Measurements from ENCODE around the gene PCDHGA2.
"Not testable (repeated sequence)": the region's sequence is repeated elsewhere in the genome, so short reads cannot be mapped to it uniquely, and the experiment has no call there.

The PCDHGA2 gene

DNA sequence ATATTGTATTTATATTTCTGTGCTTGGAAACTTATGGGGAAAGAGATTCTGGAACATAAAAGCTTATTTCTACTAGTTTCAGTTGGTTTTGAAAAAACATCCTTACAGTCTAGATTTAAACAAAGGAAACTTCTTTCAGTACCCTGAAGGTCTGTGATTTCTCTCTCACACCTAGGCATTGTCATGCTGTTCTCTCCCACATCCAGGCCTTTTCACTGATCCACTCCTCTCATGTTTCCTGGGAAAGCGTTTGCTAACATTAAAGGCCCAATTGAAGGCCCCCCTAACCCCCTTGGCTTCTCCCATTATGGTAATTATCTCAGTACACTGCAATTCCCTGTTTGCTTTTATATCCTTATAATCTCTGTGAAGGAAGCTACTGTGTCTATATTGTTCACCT lies 4.2 kb downstream of the PCDHGA2 start:
- in situ Hi-C loops (cut with HindIII; ENCODE audit: low sequenced_read_pairs) = loop anchor here (5.0 kb wide), 1 partner anchor 85 kb away; no protein-coding TSS in a partner anchor
- no peak overlapping the region for H3K4me3 ChIP-seq (ENCODE audit: low read depth, low read length)
- TF ChIP-seq, protein P1, sequence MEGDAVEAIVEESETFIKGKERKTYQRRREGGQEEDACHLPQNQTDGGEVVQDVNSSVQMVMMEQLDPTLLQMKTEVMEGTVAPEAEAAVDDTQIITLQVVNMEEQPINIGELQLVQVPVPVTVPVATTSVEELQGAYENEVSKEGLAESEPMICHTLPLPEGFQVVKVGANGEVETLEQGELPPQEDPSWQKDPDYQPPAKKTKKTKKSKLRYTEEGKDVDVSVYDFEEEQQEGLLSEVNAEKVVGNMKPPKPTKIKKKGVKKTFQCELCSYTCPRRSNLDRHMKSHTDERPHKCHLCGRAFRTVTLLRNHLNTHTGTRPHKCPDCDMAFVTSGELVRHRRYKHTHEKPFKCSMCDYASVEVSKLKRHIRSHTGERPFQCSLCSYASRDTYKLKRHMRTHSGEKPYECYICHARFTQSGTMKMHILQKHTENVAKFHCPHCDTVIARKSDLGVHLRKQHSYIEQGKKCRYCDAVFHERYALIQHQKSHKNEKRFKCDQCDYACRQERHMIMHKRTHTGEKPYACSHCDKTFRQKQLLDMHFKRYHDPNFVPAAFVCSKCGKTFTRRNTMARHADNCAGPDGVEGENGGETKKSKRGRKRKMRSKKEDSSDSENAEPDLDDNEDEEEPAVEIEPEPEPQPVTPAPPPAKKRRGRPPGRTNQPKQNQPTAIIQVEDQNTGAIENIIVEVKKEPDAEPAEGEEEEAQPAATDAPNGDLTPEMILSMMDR (IDR thresholded peaks at IDR 0.05; ENCODE audit: low read depth, low read length, missing control alignments) = no peak
- DNase-seq (ENCODE audit: low read depth) = no peak

DNA sequence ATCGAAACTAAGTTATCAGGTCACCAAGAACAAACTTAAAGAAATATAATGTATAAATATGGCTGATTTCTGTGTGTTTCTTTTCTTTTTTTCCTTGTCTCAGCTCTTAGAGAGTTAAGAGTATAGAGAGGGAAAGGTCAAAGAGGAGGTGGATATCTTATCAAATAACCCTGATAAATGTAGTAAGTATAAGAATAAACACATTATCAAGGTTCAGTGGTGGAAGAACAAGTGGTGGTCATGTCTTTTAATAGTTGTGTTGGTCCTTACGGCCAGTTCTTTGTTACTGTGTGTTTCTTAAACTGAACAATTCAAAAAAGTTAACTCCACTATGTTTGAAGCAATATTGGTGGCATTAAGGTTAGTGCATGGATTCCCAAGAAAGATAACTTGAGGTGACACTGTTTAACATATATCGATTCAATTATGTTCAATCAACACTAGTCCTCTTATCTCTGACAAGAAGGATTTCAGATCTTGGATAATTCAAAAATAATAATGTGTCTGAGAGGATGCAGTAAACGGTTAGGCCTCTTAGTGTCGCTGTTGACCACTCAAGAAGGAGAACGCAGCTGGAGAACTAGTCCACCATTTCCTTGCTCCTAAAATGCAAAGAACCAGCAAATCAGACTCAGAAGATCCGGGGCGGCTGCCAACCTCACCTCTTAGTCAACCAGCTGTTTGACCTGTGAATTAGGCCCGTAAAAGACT lies 4.8 kb downstream of the PCDHGA2 start, which contains the start of gene PCDHGA3:
PCDHGA3 (plus strand) TSS at position 588 of the 711 bp plus-strand sequence. CDS start 205 bp downstream, outside the sequence.
- in situ Hi-C loops (cut with HindIII; ENCODE audit: low sequenced_read_pairs) = loop anchor here (5.0 kb wide), 1 partner anchor 84 kb away; no protein-coding TSS in a partner anchor
- peak within 1 kb of the TSS; percentile 30 for H3K4me3 ChIP-seq (ENCODE audit: low read depth, low read length)
- TF ChIP-seq, protein P1 (IDR thresholded peaks at IDR 0.05; ENCODE audit: low read depth, low read length, missing control alignments) = peak; percentile 34
- peak; percentile 26 for DNase-seq (ENCODE audit: low read depth)

DNA sequence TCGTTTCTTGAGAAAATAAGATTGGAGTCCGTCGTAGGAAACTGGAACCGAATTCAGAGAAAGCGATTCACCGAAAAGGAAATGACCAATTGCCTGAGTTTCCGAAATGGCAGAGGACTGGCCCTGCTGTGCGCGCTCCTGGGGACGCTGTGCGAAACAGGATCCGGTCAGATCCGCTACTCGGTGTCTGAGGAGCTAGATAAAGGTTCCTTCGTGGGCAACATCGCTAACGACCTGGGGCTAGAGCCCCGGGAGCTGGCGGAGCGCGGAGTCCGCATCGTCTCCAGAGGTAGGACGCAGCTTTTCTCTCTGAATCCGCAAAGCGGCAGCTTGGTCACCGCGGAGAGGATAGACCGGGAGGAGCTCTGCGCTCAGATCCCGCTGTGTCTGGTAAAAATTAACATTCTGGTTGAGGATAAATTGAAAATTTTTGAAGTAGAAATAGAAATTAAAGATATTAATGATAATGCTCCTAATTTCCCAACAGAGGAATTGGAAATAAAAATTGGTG lies 5.4 kb downstream of the PCDHGA2 start:
- DNase-seq (ENCODE audit: low read depth) = no peak
- in situ Hi-C loops (cut with HindIII; ENCODE audit: low sequenced_read_pairs) = loop anchor here (5.0 kb wide), 1 partner anchor 83 kb away; no protein-coding TSS in a partner anchor
- peak overlapping the region; percentile 30 for H3K4me3 ChIP-seq (ENCODE audit: low read depth, low read length)
- TF ChIP-seq, protein P1 (IDR thresholded peaks at IDR 0.05; ENCODE audit: low read depth, low read length, missing control alignments) = no peak

DNA sequence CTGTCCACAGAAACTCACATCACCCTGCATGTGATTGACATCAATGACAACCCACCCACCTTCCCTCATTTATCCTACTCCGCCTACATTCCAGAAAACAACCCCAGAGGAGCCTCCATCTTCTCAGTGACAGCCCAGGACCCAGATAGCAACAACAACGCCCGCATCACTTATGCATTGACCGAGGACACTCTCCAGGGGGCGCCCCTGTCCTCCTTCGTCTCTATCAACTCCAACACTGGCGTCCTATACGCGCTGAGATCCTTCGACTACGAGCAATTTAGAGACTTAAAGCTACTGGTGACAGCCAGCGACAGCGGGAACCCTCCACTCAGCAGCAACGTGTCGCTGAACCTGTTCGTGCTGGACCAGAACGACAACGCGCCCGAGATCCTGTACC lies 6.8 kb downstream of the PCDHGA2 start:
- TF ChIP-seq, protein P1 (IDR thresholded peaks at IDR 0.05; ENCODE audit: low read depth, low read length, missing control alignments) = no peak
- DNase-seq (ENCODE audit: low read depth) = no peak
- H3K4me3 ChIP-seq (ENCODE audit: low read depth, low read length) = no peak overlapping the region
- in situ Hi-C loops (cut with HindIII; ENCODE audit: low sequenced_read_pairs) = no loop called here

DNA sequence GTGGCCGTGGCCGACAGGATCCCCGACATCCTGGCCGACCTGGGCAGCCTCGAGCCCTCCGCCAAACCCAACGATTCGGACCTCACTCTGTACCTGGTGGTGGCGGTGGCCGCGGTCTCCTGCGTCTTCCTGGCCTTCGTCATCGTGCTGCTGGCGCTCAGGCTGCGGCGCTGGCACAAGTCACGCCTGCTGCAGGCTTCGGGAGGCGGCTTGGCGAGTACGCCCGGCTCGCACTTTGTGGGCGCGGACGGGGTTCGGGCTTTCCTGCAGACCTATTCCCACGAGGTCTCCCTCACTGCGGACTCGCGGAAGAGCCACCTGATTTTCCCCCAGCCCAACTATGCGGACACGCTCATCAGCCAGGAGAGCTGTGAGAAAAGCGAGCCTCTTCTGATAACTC lies 7.5 kb downstream of the PCDHGA2 start:
- H3K4me3 ChIP-seq (ENCODE audit: low read depth, low read length); DNase-seq (ENCODE audit: low read depth); in situ Hi-C loops (cut with HindIII; ENCODE audit: low sequenced_read_pairs): not testable (repeated sequence)

DNA sequence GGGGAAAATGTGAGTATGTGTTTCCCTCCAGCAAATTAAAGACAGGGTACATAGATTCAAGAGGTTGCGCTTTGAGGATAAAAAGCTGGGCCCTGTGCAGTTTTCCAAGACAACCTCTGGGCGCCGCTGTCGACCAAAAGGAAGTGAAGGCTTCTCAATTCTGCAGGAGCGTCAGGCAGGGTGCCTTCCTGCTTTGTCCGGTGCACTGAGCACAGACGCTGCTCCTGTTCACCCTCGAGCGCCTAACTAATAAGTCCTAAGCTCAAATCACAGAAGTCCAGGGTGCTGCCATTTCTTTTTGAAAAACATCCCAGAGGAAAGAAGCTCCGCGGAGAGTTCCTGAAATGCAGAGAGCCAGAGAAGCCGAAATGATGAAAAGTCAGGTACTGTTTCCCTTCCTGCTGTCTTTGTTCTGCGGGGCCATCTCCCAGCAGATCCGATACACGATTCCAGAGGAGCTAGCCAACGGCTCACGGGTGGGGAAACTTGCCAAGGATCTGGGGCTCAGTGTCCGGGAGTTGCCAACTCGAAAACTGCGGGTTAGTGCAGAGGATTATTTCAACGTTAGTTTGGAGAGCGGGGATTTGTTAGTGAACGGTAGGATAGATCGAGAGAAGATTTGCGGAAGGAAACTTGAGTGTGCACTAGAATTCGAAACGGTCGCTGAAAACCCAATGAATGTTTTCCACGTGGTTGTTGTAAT lies 11.5 kb downstream of the PCDHGA2 start, which contains the start of gene PCDHGB1:
PCDHGB1 (plus strand) TSS at position 183 of the 703 bp plus-strand sequence; CDS start at position 345, 162 bp downstream.
- in situ Hi-C loops (cut with HindIII; ENCODE audit: low sequenced_read_pairs) = no loop called here
- peak within 1 kb of the TSS; percentile 32 for H3K4me3 ChIP-seq (ENCODE audit: low read depth, low read length)
- TF ChIP-seq, protein P1 (IDR thresholded peaks at IDR 0.05; ENCODE audit: low read depth, low read length, missing control alignments) = peak; percentile 43
- DNase-seq (ENCODE audit: low read depth) = no peak

Measured in astrocyte of the cerebellum (primary cell).